Tibial nerve (tissue), 3 donors: Measurements from ENCODE around the gene EIF2B2.

Experiments used
- CTCF ChIP-seq, 5 experiments: fragments of 200-600 bp in 3 of 5; fragments of 450-650 bp in 2 of 5; sonication (generic) in 3 of 5; IDR thresholded peaks; one replicate each; pipeline ENCODE4 v1.5.1; 2016 to 2019; ENCODE audit warnings: antibody characterized with exemption in 5 of 5, mild to moderate bottlenecking in 3 of 5, moderate library complexity in 2 of 5
- POLR2A ChIP-seq, 2 donors: fragments of 450-650 bp; IDR thresholded peaks; one replicate each; pipeline ENCODE4 v1.6.1; 2017; ENCODE audit warnings: antibody characterized with exemption in 2 of 2, mild to moderate bottlenecking in 2 of 2, moderate library complexity in 2 of 2

DNA sequence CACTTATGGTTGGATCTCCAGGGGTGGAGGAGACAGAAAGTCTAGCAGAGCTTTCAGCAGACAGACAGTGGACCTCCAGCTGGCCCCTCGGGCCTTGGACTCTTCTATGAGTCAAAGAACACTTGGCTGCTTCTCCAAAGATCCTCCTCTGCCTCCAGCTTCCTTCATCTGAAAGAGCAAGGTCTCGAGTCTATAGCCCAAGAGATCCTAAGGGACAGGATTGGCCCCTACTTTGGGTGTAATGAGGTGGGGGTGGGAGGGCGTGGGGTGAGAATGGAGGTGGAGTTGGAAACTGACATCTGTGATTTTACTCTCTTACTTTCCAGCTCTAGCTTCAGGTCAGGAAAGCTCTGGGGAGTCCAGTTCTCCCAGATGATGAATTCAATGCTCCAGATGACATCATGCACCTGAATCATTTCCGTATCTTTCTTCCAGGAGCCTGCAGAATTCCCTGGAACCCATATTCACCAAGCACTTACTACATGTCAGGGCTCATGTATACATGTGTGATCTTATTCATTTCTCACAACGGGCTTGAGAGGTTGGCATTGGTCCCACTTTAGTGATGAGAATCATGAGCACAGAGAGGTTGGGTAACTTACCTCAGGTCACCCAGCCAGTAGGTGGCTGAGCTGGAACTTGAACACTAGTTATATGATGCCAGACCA is 37.1 kb upstream of the EIF2B2 start:
- TF ChIP-seq CTCF (IDR thresholded peaks at IDR 0.05) (no peak), POLR2A (IDR thresholded peaks at IDR 0.05) (no peak)
